HG02884 (cell line): ENCODE measurements around the gene SEMA5B.

Experiments used
- ATAC-seq: cut with Tn5 transposase; IDR thresholded peaks from one replicate; pipeline ENCODE4 v1.9.1; 2021; ENCODE audit warnings: mild to moderate bottlenecking, moderate library complexity; ENCODE audit not compliant: unreplicated experiment

The SEMA5B gene

GRCh38 chr3:122994954-122995353 lies 32.6 kb downstream of the SEMA5B start:
- no peak for ATAC-seq

- no peak for ATAC-seq
These were observed 34.2 kb downstream of the SEMA5B start for GRCh38 chr3:122993124-122993978.

- no peak for ATAC-seq
These were observed 34.9 kb downstream of the SEMA5B start for GRCh38 chr3:122992676-122993075.

GRCh38 chr3:122992133-122992532 lies 35.4 kb downstream of the SEMA5B start:
- no peak for ATAC-seq

- no peak for ATAC-seq
These were observed 36.2 kb downstream of the SEMA5B start for GRCh38 chr3:122991236-122991985.

GRCh38 chr3:122989856-122990575 lies 37.5 kb downstream of the SEMA5B start:
- no peak for ATAC-seq

GRCh38 chr3:122988508-122988907 lies 39.1 kb downstream of the SEMA5B start:
- ATAC-seq: no peak

- no peak for ATAC-seq
These were observed 39.7 kb downstream of the SEMA5B start for GRCh38 chr3:122987736-122988319.

- ATAC-seq: no peak
These were observed 40.3 kb downstream of the SEMA5B start for GRCh38 chr3:122987231-122987630.

GRCh38 chr3:122986693-122987179 lies 40.8 kb downstream of the SEMA5B start:
- ATAC-seq: no peak

- no peak for ATAC-seq
These were observed 42.0 kb downstream of the SEMA5B start for GRCh38 chr3:122985539-122985938.

- ATAC-seq: no peak
These were observed 42.9 kb downstream of the SEMA5B start for GRCh38 chr3:122984650-122985049.

GRCh38 chr3:122984007-122984406 lies 43.6 kb downstream of the SEMA5B start:
- no peak for ATAC-seq

- ATAC-seq: no peak
These were observed 45.1 kb downstream of the SEMA5B start for GRCh38 chr3:122982216-122983185.

- no peak for ATAC-seq
These were observed 48.4 kb downstream of the SEMA5B start for GRCh38 chr3:122979211-122979610.

GRCh38 chr3:122978569-122978968 lies 49.0 kb downstream of the SEMA5B start:
- ATAC-seq: no peak

GRCh38 chr3:122977746-122978466 lies 49.7 kb downstream of the SEMA5B start:
- no peak for ATAC-seq

GRCh38 chr3:122975924-122976293 lies 51.7 kb downstream of the SEMA5B start:
- peak; percentile 45 for ATAC-seq
